Caco-2 (cell line): Measurements from ENCODE around the gene GEMIN5. TPM values are rescaled to one million over a fixed set of nuclear protein-coding genes. Genes with fewer than 3 reads are reported as not detected.
"Not testable (repeated sequence)": the region's sequence is repeated elsewhere in the genome, so short reads cannot be mapped to it uniquely, and the experiment has no call there.

Experiments used
- BruUV-seq: library from RNA; stranded (reverse); fragments of 400-500 nt; replicated peaks from 2 replicates; lab custom pipeline; 2021; lab: Mats Ljungman, UMichigan
- CTCF ChIA-PET: fragments of 300-600 bp; sonication (Branson Sonifier 250); formaldehyde crosslinking; loops from one replicate; lab custom pipeline; 2022; ENCODE audit warnings: antibody characterized with exemption; lab: Charles Lee
- POLR2A ChIA-PET: fragments of 300-600 bp; sonication (Branson Sonifier 250); formaldehyde crosslinking; loops from one replicate; lab custom pipeline; 2022; ENCODE audit warnings: antibody characterized with exemption; lab: Charles Lee
- DNase-seq, 2 experiments: peaks; one replicate each; pipeline versions ENCODE4 v3.0.0 to v3.0.0-alpha.2; 2020 to 2022
- H3K27me3 ChIP-seq: replicated peaks from 2 replicates; pipeline ENCODE4 v1.6.0; 2011; ENCODE audit warnings: low read length; ENCODE audit not compliant: control insufficient read depth, insufficient read depth
- H3K36me3 ChIP-seq: 2 replicates; pipeline ENCODE4 v1.5.1; 2011; ENCODE audit warnings: low read length; ENCODE audit not compliant: control insufficient read depth, insufficient read depth
- H3K4me1 ChIP-seq: fragments of 250-450 bp; sonication (Bioruptor Pico); 2 replicates; pipeline ENCODE4 v1.5.1; 2020; ENCODE audit warnings: mild to moderate bottlenecking
- H3K4me3 ChIP-seq: 2 replicates; pipeline ENCODE4 v1.5.1; 2011; ENCODE audit warnings: low read depth, mild to moderate bottlenecking, control low read depth, low read length
- H3K9me3 ChIP-seq: fragments of 250-450 bp; sonication (Bioruptor Pico); 2 replicates; pipeline ENCODE4 v1.5.1; 2020; ENCODE audit warnings: mild to moderate bottlenecking, moderate library complexity
- H3K27ac Mint-ChIP-seq: one replicate; pipeline ENCODE4 v1.8.0; 2022; ENCODE audit warnings: mixed read lengths; ENCODE audit not compliant: unreplicated experiment
- H3K27me3 Mint-ChIP-seq: one replicate; pipeline ENCODE4 v1.8.0; 2022; ENCODE audit warnings: mixed read lengths; ENCODE audit not compliant: insufficient read depth, unreplicated experiment
- H3K36me3 Mint-ChIP-seq: one replicate; pipeline ENCODE4 v1.8.0; 2022; ENCODE audit warnings: mild to moderate bottlenecking, mixed read lengths; ENCODE audit not compliant: insufficient read depth, unreplicated experiment
- H3K4me1 Mint-ChIP-seq: one replicate; pipeline ENCODE4 v1.8.0; 2022; ENCODE audit warnings: low read depth, mixed read lengths; ENCODE audit not compliant: unreplicated experiment
- H3K4me3 Mint-ChIP-seq: one replicate; pipeline ENCODE4 v1.8.0; 2022; ENCODE audit warnings: mild to moderate bottlenecking, moderate library complexity, mixed read lengths; ENCODE audit not compliant: unreplicated experiment
- H3K9me3 Mint-ChIP-seq: one replicate; pipeline ENCODE4 v1.8.0; 2022; ENCODE audit warnings: mixed read lengths; ENCODE audit not compliant: unreplicated experiment
- CTCF ChIP-seq, 2 experiments: fragments of 200-600 bp in 1 of 2; IDR thresholded peaks; 1 replicate in 1 of 2; 2 replicates in 1 of 2; pipeline versions ENCODE4 v1.5.1 to v1.8.0; 2011 to 2022; ENCODE audit warnings: antibody characterized with exemption in 1 of 2, control low read depth in 1 of 2, inconsistent platforms in 1 of 2, low read depth in 1 of 2, low read length in 1 of 2, mild to moderate bottlenecking in 1 of 2, moderate library complexity in 1 of 2; ENCODE audit not compliant: insufficient read depth in 1 of 2, severe bottlenecking in 1 of 2, unreplicated experiment in 1 of 2
- intact Hi-C: fragments of 100-400 bp; cut with micrococcal nuclease; formaldehyde crosslinking; loops from one replicate; pipeline ENCODE4 v1.10.0; 2022; ENCODE audit not compliant: unreplicated experiment
- total RNA-seq: library from RNA; stranded (reverse); gene quantifications from 2 replicates; pipeline ENCODE4 v1.2.3, GENCODE V29; 2022

GEMIN5 gene
- total RNA-seq, 1 experiment from 2014 or later = 20.7 TPM

GRCh38 chr5:154940375-154940771 is 2.4 kb upstream of the GEMIN5 start:
- H3K27me3 ChIP-seq = no peaks in the 10 kb centered on the region
- peaks cover 3% of the 10 kb centered on the region for H3K36me3 ChIP-seq
- peaks cover 7% of the 10 kb centered on the region for H3K36me3 Mint-ChIP-seq
- no peaks in the 10 kb centered on the region for H3K27me3 Mint-ChIP-seq
- H3K27ac Mint-ChIP-seq = peak overlapping the region; percentile 90
- peak overlapping the region; percentile 93 for H3K4me3 Mint-ChIP-seq
- TF ChIP-seq CTCF (IDR thresholded peaks at IDR 0.05; ENCODE audit: insufficient read depth in 1 of 2, low read depth in 1 of 2, low read length in 1 of 2, severe bottlenecking in 1 of 2, unreplicated experiment in 1 of 2) = no peak
- CTCF ChIA-PET = no interaction called here
- no peaks in the 10 kb centered on the region for H3K9me3 ChIP-seq
- intact Hi-C loops = loop anchor here (5.0 kb wide), 1 partner anchor 293 kb away; no protein-coding TSS in a partner anchor
- no peaks in the 10 kb centered on the region for H3K9me3 Mint-ChIP-seq
- no peak for DNase-seq
- peaks cover 14% of the 10 kb centered on the region for H3K4me1 ChIP-seq
- TSS peak; percentile 51 for BruUV-seq
- POLR2A ChIA-PET = no interaction called here
- H3K4me1 Mint-ChIP-seq = peaks cover 17% of the 10 kb centered on the region
- peak overlapping the region; percentile 65 for H3K4me3 ChIP-seq

- H3K27me3 ChIP-seq, POLR2A ChIA-PET, CTCF ChIA-PET, DNase-seq, H3K4me3 ChIP-seq, BruUV-seq, H3K36me3 ChIP-seq, H3K9me3 Mint-ChIP-seq, H3K27ac Mint-ChIP-seq, H3K27me3 Mint-ChIP-seq, H3K9me3 ChIP-seq: not testable (repeated sequence)
- H3K36me3 Mint-ChIP-seq = peaks cover 17% of the 10 kb centered on the region
- peak overlapping the region; percentile 93 for H3K4me3 Mint-ChIP-seq
- H3K4me1 ChIP-seq = peaks cover 14% of the 10 kb centered on the region
- peaks cover 27% of the 10 kb centered on the region for H3K4me1 Mint-ChIP-seq
- intact Hi-C loops = loop anchor here (2.0 kb wide), 1 partner anchor 83 kb away; no protein-coding TSS in a partner anchor
Measured at GRCh38 chr5:154939387-154939786, 1.4 kb upstream of the GEMIN5 start.

GRCh38 chr5:154937186-154937717 is 759 bp downstream of the GEMIN5 start:
- peak overlapping the region; percentile 88 for H3K27ac Mint-ChIP-seq
- H3K36me3 Mint-ChIP-seq = peaks cover 24% of the 10 kb centered on the region
- BruUV-seq = no TSS peak
- Histone ChIP-seq H3K9me3 (no peaks in the 10 kb centered on the region), H3K4me3 (peak overlapping the region; percentile 53), H3K36me3 (peaks cover 2% of the 10 kb centered on the region; the same call in 1 of the 2 replicates), H3K27me3 (no peaks in the 10 kb centered on the region), H3K4me1 (peaks cover 10% of the 10 kb centered on the region)
- no peaks in the 10 kb centered on the region for H3K27me3 Mint-ChIP-seq
- intact Hi-C loops = no loop called here
- no peak for TF ChIP-seq CTCF (IDR thresholded peaks at IDR 0.05; ENCODE audit: insufficient read depth in 1 of 2, low read depth in 1 of 2, low read length in 1 of 2, severe bottlenecking in 1 of 2, unreplicated experiment in 1 of 2)
- H3K9me3 Mint-ChIP-seq = no peaks in the 10 kb centered on the region
- H3K4me1 Mint-ChIP-seq = peaks cover 22% of the 10 kb centered on the region
- ChIA-PET POLR2A (interaction anchor here (0.6 to 1.4 kb wide), 4 partner anchors 8 to 290 kb away, joined by 3 to 5 read pairs (median 4); partner anchors contain the start of gene CNOT8), CTCF (no interaction called here)
- no peak for DNase-seq
- H3K4me3 Mint-ChIP-seq = peak overlapping the region; percentile 95
